ENCODE data around the gene CHD9. TPM values are rescaled to one million over a fixed set of nuclear protein-coding genes. Genes with fewer than 3 reads are reported as not detected.

Gene CHD9
- total RNA-seq, 4 donors from 2014 or later: 49.2 to 85.7 (median 67.7) TPM

DNA sequence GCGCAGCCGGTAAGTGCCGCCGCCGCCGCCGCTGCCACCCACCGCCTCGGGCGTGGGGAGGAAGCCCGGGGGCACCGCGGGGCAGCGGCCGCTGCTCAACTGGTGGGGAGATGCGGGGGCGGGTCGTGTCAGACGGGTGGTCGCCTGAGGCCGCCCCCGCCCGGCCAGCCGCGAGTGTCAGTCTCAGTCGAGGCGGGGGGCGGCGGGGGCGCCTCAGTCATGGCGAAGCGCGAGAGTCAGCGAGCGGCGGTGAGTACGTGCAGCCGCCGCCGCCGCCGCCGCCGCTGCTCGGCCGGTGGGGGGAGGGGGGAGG, 76.2 kb downstream of the CHD9 start:
- peak overlapping the region; percentile 80 for H3K4me3 ChIP-seq (ENCODE audit: low read depth, poor library complexity, severe bottlenecking)
- no peak for TF ChIP-seq CTCF (IDR thresholded peaks at IDR 0.05)
- TF ChIP-seq POLR2A (IDR thresholded peaks at IDR 0.05): no peak
- intact Hi-C loops (cut with DNase I; ENCODE audit: low total_unique reads): no loop called here
- DNase-seq (ENCODE audit: low spot score in 2 of 2): no peak
- WGBS, 2 donors: 0% methylated on average over 1 of the region's 46 CpGs; no CpG with 5 or more reads in 1 of the 2 donors

- peak overlapping the region; percentile 80 for H3K4me3 ChIP-seq (ENCODE audit: low read depth, poor library complexity, severe bottlenecking)
- DNase-seq (ENCODE audit: low spot score in 2 of 2): peak; percentile 65 to 94
- TF ChIP-seq POLR2A (IDR thresholded peaks at IDR 0.05) (no peak), CTCF (IDR thresholded peaks at IDR 0.05) (no peak)
- intact Hi-C loops (cut with DNase I; ENCODE audit: low total_unique reads): no loop called here
- WGBS, 2 donors: 0% methylated on average over 18 to 31 of the region's 77 CpGs
Measured at GRCh38 chr16:53131363-53132071, 76.7 kb downstream of the CHD9 start.

- WGBS, 2 donors: 65 to 67% methylated on average over 6 of the region's 6 CpGs
- no peak for DNase-seq (ENCODE audit: low spot score in 2 of 2)
- intact Hi-C loops (cut with DNase I; ENCODE audit: low total_unique reads): no loop called here
- no peak overlapping the region for H3K4me3 ChIP-seq (ENCODE audit: low read depth, poor library complexity, severe bottlenecking)
- no peak for TF ChIP-seq CTCF (IDR thresholded peaks at IDR 0.05)
- no peak for TF ChIP-seq POLR2A (IDR thresholded peaks at IDR 0.05)
Measured at GRCh38 chr16:53132406-53132805, 77.6 kb downstream of the CHD9 start.

DNA sequence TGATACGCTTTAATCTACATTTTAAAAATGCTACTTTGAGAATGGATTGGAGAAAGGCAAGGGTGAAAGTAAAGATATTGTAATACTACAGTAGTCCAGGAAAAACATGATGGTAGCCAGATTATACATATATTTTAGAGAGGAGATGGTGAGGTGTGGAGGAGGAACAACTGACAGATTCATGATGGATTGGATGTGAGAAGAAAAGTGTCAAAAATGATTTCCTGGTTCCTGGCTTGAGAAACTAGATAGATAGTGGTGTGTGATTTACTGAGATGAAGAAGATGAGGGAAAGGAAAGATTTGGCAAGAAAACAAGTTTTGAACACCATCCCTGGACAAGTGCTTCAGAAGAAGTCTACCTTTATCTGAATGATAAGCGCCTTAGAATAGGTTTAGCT, 80.5 kb downstream of the CHD9 start:
- intact Hi-C loops (cut with DNase I; ENCODE audit: low total_unique reads): no loop called here
- no peak overlapping the region for H3K4me3 ChIP-seq (ENCODE audit: low read depth, poor library complexity, severe bottlenecking)

GRCh38 chr16:53142823-53143568, 88.2 kb downstream of the CHD9 start:
- intact Hi-C loops (cut with DNase I; ENCODE audit: low total_unique reads): no loop called here
- TF ChIP-seq POLR2A (IDR thresholded peaks at IDR 0.05) (no peak), CTCF (IDR thresholded peaks at IDR 0.05) (no peak)
- no peak for DNase-seq (ENCODE audit: low spot score in 2 of 2)
- WGBS, 2 donors: 92 to 94% methylated on average over 6 of the region's 6 CpGs
- H3K4me3 ChIP-seq (ENCODE audit: low read depth, poor library complexity, severe bottlenecking): no peak overlapping the region

More for the DNA sequence above, 80.5 kb downstream of the CHD9 start:
- TF ChIP-seq CTCF (IDR thresholded peaks at IDR 0.05): no peak
- no peak for TF ChIP-seq POLR2A (IDR thresholded peaks at IDR 0.05)
- WGBS, 2 donors: 98% methylated on average over 2 of the region's 2 CpGs
- DNase-seq (ENCODE audit: low spot score in 2 of 2): no peak
